ENCODE measurements around the gene AQR.

DNA sequence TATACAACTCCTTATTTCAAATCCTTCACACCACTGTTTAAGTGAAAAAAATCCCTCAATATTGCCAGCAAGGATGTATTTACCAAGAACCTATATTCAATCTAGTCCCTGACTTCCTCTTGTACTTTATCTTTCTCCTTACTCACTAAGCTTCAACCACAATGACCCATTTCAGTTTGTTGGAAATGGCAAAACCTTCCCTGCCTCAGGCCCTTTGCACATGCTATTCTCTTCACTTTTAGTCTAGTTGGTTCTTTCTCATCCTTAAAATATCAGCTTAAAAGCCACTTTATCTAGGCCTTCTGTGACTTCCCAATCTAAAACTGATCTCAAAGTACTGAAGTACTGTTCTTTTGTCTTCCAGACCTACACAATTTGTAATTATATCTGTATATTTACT lies 92.9 kb downstream of the AQR start:
- TF ChIP-seq CTCF (IDR thresholded peaks at IDR 0.05) (no peak), POLR2A (IDR thresholded peaks at IDR 0.05) (no peak)

Data from heart left ventricle (tissue), 13 donors.